ENCODE results near the gene PHYHD1.

PHYHD1 gene

DNA sequence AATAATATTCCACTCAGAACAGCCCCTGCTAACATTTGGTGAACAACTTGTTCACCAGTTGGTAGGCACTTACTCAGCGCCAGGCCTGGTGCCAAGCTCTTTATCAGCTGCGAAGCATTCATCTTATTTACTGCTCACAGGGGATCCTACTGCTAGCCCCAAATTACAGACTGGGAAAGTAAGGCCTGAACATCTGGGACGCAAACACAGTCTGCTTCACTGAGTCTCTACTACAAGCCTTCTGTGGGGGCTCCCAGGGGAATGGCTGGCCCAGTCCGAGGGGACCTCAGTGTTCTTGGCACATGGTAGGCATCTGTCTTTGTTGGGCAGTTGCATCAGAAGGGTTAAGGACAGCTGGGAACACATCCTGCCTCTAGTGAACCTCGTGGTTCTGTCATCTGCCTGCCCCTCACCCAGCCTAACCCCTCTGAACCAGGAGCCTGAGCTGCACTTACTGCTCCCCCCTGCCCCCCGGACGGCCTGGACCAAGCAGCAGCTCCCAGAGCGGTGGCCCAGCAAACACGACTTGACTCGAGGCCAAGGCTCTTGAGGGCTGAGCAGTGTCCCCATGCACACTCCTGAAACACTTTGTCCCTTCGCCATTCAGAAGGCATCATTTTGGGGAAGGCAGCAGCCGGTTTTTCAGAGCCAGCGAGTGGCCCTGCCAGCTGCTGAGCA lies at the start of gene PHYHD1:
Gene PHYHD1, plus strand, starts transcription at position 602 of the 678 bp plus-strand sequence. CDS start 1,342 bp downstream, outside the sequence.
- peak within 1 kb of the TSS; percentile 94 for H3K27ac ChIP-seq (ENCODE audit: low read depth, low read length)
- H3K36me3 ChIP-seq (ENCODE audit: control insufficient read depth, low read length) = peaks cover 20% of the 10 kb centered on the region
- no peaks in the 10 kb centered on the region for H4K20me1 ChIP-seq (ENCODE audit: control insufficient read depth, insufficient read depth, low read depth, low read length)
- TF ChIP-seq, protein P1, sequence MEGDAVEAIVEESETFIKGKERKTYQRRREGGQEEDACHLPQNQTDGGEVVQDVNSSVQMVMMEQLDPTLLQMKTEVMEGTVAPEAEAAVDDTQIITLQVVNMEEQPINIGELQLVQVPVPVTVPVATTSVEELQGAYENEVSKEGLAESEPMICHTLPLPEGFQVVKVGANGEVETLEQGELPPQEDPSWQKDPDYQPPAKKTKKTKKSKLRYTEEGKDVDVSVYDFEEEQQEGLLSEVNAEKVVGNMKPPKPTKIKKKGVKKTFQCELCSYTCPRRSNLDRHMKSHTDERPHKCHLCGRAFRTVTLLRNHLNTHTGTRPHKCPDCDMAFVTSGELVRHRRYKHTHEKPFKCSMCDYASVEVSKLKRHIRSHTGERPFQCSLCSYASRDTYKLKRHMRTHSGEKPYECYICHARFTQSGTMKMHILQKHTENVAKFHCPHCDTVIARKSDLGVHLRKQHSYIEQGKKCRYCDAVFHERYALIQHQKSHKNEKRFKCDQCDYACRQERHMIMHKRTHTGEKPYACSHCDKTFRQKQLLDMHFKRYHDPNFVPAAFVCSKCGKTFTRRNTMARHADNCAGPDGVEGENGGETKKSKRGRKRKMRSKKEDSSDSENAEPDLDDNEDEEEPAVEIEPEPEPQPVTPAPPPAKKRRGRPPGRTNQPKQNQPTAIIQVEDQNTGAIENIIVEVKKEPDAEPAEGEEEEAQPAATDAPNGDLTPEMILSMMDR (IDR thresholded peaks at IDR 0.05; ENCODE audit: low read depth, low read length, poor library complexity, severe bottlenecking) = no peak
- no peak for TF ChIP-seq EZH2phosphoT487 (IDR thresholded peaks at IDR 0.05; ENCODE audit: borderline replicate concordance, low read length)
- peaks cover 6% of the 10 kb centered on the region; the same call in 1 of the 2 replicates for H3K79me2 ChIP-seq (ENCODE audit: control insufficient read depth, low read length)
- H3K27me3 ChIP-seq (ENCODE audit: control insufficient read depth, low read length) = no peaks in the 10 kb centered on the region
- H3K4me3 ChIP-seq (ENCODE audit: low read length) = peak within 1 kb of the TSS; percentile 77
- peaks cover 17% of the 10 kb centered on the region for H3K4me1 ChIP-seq (ENCODE audit: control insufficient read depth, low read length)
- no peaks in the 10 kb centered on the region for H3K9me3 ChIP-seq (ENCODE audit: control insufficient read depth, insufficient read depth, low read length)
- H3K4me2 ChIP-seq (ENCODE audit: low read length) = peak within 1 kb of the TSS; percentile 91
- H3K9me2 ChIP-seq (replicated peaks; ENCODE audit: control insufficient read depth, low read length) = no peaks in the 10 kb centered on the region
- H3F3A ChIP-seq (ENCODE audit: control insufficient read depth, insufficient read depth) = peaks cover 5% of the 10 kb centered on the region; the same call in 1 of the 2 replicates

DNA sequence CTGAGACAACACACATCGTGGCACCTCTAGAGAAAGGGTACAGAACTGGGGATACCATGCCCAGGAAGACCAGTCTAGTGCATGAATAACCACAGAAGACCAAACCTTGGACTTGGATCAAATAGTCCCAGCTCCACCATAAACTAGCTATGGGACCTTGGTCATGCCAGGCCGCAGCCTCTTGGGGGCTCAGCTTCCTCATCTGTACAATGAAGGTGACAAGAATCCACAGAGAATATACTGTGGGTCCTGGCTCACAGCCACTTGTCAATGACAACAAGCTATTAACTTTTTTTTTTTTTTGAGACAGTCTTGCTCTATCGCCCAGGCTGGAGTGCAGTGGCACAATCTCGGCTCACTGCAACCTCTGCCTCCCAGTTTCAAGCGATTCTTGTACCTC lies 42.9 kb upstream of the PHYHD1 start:
- Histone ChIP-seq H3K36me3 (ENCODE audit: control insufficient read depth, low read length) (peaks cover 6% of the 10 kb centered on the region; the same call in 1 of the 2 replicates), H3K4me3 (ENCODE audit: low read length) (no peak overlapping the region), H3K79me2 (ENCODE audit: control insufficient read depth, low read length) (peaks cover 65% of the 10 kb centered on the region), H3K9me2 (replicated peaks; ENCODE audit: control insufficient read depth, low read length) (no peaks in the 10 kb centered on the region), H3K9me3 (ENCODE audit: control insufficient read depth, insufficient read depth, low read length) (no peaks in the 10 kb centered on the region), H3K27me3 (ENCODE audit: control insufficient read depth, low read length) (no peaks in the 10 kb centered on the region), H3K4me1 (ENCODE audit: control insufficient read depth, low read length) (peaks cover 18% of the 10 kb centered on the region), H3F3A (ENCODE audit: control insufficient read depth, insufficient read depth) (peaks cover 6% of the 10 kb centered on the region), H3K4me2 (ENCODE audit: low read length) (no peak overlapping the region), H4K20me1 (ENCODE audit: control insufficient read depth, insufficient read depth, low read depth, low read length) (no peaks in the 10 kb centered on the region), H3K27ac (ENCODE audit: low read depth, low read length) (no peak overlapping the region)
- TF ChIP-seq, protein P1 (IDR thresholded peaks at IDR 0.05; ENCODE audit: low read depth, low read length, poor library complexity, severe bottlenecking) = no peak
- no peak for TF ChIP-seq EZH2phosphoT487 (IDR thresholded peaks at IDR 0.05; ENCODE audit: borderline replicate concordance, low read length)

DNA sequence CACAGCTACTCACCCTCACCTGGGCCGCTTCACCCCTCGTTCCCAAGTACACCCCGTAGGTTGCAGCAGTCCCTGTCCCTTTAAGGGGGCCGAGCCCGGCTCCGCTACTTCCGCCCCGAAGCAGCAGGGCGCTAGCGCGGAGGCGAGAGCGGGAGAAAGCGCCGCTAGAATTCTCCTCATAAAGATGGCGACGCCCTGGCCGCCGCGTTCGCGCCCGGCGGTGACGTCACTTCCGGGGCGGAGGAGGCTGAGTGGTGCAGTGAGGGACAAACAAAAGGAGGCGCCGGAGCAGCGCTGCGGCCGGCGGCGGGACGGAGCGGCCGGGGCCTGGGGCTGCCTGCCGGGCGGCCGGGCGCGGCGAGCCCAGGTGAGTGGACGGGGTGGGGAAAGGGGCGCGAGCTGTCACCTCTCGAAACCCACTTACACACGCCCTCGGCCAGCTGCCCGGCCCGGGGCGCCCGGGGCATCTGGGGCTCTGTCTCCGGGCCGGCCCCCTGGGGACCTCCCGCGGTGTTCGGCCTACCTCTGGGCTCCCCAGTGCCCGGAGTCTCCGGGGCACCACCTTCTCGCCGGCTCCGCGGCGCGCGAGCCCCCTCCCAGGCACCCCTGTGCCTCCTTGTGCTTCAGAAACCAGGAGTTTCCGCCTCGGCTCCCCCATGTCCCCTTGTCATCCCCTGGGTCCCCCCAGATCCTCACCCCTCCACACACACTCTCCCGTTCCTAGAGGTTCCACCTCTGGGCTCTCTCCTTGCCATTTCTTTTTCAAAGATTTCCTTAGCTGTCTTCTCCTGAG lies 38.7 kb upstream of the PHYHD1 start, which contains the start of the genes KYAT1 and LRRC8A:
Gene KYAT1, minus strand, starts transcription at position 67 of the 793 bp plus-strand sequence. CDS start 36,545 bp downstream, outside the sequence.
Gene LRRC8A, plus strand, starts transcription at position 250 of the 793 bp plus-strand sequence. CDS start 25,032 bp downstream, outside the sequence.
- peak within 1 kb of the TSS; percentile 82 for H3K4me3 ChIP-seq (ENCODE audit: low read length)

More for the DNA sequence above, 38.7 kb upstream of the PHYHD1 start, which contains the start of the genes KYAT1 and LRRC8A:
- Histone ChIP-seq H3K4me2 (ENCODE audit: low read length) (peak within 1 kb of the TSS; percentile 82), H3F3A (ENCODE audit: control insufficient read depth, insufficient read depth) (peaks cover 6% of the 10 kb centered on the region), H3K27ac (ENCODE audit: low read depth, low read length) (peak within 1 kb of the TSS; percentile 89), H3K9me3 (ENCODE audit: control insufficient read depth, insufficient read depth, low read length) (no peaks in the 10 kb centered on the region), H3K4me1 (ENCODE audit: control insufficient read depth, low read length) (peaks cover 31% of the 10 kb centered on the region), H4K20me1 (ENCODE audit: control insufficient read depth, insufficient read depth, low read depth, low read length) (no peaks in the 10 kb centered on the region), H3K27me3 (ENCODE audit: control insufficient read depth, low read length) (no peaks in the 10 kb centered on the region), H3K79me2 (ENCODE audit: control insufficient read depth, low read length) (peaks cover 86% of the 10 kb centered on the region), H3K9me2 (replicated peaks; ENCODE audit: control insufficient read depth, low read length) (no peaks in the 10 kb centered on the region), H3K36me3 (ENCODE audit: control insufficient read depth, low read length) (peaks cover 26% of the 10 kb centered on the region)
- no peak for TF ChIP-seq EZH2phosphoT487 (IDR thresholded peaks at IDR 0.05; ENCODE audit: borderline replicate concordance, low read length)
- TF ChIP-seq, protein P1 (IDR thresholded peaks at IDR 0.05; ENCODE audit: low read depth, low read length, poor library complexity, severe bottlenecking) = no peak

All from DOHH2 (cell line).